ENCODE measurements around the gene ZNF19.

DNA sequence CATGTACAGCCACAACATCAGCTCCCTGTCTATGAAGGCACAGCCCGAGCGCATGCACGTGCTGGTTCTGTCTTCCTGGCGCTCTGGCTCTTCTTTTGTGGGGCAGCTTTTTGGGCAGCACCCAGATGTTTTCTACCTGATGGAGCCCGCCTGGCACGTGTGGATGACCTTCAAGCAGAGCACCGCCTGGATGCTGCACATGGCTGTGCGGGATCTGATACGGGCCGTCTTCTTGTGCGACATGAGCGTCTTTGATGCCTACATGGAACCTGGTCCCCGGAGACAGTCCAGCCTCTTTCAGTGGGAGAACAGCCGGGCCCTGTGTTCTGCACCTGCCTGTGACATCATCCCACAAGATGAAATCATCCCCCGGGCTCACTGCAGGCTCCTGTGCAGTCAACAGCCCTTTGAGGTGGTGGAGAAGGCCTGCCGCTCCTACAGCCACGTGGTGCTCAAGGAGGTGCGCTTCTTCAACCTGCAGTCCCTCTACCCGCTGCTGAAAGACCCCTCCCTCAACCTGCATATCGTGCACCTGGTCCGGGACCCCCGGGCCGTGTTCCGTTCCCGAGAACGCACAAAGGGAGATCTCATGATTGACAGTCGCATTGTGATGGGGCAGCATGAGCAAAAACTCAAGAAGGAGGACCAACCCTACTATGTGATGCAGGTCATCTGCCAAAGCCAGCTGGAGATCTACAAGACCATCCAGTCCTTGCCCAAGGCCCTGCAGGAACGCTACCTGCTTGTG, 47.8 kb upstream of the ZNF19 start:
- no peak for TF ChIP-seq POLR2A (IDR thresholded peaks at IDR 0.05; ENCODE audit: extremely low read depth, insufficient read length)
- TF ChIP-seq, protein P1, sequence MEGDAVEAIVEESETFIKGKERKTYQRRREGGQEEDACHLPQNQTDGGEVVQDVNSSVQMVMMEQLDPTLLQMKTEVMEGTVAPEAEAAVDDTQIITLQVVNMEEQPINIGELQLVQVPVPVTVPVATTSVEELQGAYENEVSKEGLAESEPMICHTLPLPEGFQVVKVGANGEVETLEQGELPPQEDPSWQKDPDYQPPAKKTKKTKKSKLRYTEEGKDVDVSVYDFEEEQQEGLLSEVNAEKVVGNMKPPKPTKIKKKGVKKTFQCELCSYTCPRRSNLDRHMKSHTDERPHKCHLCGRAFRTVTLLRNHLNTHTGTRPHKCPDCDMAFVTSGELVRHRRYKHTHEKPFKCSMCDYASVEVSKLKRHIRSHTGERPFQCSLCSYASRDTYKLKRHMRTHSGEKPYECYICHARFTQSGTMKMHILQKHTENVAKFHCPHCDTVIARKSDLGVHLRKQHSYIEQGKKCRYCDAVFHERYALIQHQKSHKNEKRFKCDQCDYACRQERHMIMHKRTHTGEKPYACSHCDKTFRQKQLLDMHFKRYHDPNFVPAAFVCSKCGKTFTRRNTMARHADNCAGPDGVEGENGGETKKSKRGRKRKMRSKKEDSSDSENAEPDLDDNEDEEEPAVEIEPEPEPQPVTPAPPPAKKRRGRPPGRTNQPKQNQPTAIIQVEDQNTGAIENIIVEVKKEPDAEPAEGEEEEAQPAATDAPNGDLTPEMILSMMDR (IDR thresholded peaks at IDR 0.05; ENCODE audit: low read depth, low read length), result no peak
- TF ChIP-seq, protein P2, sequence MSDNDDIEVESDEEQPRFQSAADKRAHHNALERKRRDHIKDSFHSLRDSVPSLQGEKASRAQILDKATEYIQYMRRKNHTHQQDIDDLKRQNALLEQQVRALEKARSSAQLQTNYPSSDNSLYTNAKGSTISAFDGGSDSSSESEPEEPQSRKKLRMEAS (IDR thresholded peaks at IDR 0.05; ENCODE audit: low read depth, low read length), result no peak
- no peak for TF ChIP-seq MYC (IDR thresholded peaks at IDR 0.05; ENCODE audit: low read depth, low read length)
